Coronary artery (tissue), 2 donors: ENCODE data around the gene CD63.
"Not testable (repeated sequence)": the region's sequence is repeated elsewhere in the genome, so short reads cannot be mapped to it uniquely, and the experiment has no call there.

Experiments used
- DNase-seq: peaks from one replicate; pipeline ENCODE4 v3.0.0-alpha.2; 2017; ENCODE audit warnings: low spot score
- H3K27ac ChIP-seq, 2 donors: fragments of 200-600 bp; sonication (generic); one replicate each; pipeline ENCODE4 v1.5.1; 2016 to 2019
- H3K4me3 ChIP-seq: fragments of 200-600 bp; sonication (generic); 2 replicates; pipeline ENCODE4 v1.5.1; 2016; ENCODE audit warnings: mild to moderate bottlenecking, moderate library complexity
- TF ChIP-seq, protein P1 (sequence below): fragments of 200-600 bp; sonication (generic); IDR thresholded peaks from one replicate; pipeline ENCODE4 v1.5.1; 2019; ENCODE audit warnings: antibody characterized with exemption

The CD63 gene

DNA sequence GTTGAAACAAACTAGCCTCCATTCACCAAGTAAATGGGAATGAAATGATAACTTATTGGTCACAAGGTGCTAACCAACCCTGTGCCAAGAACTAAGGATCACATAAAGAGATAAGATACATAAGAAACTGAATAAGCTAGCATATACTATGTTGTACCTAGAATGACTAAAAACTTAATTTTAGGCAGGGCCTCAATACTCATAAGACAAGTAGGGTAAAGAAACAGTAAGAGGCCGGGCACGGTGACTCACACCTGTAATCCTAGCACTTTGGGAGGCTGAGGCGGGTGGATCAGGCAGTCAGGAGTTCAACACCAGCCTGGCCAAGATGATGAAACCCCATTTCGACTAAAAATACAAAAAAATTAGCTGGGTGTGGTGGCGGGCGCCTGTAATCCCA lies 31.9 kb upstream of the CD63 start:
- Histone ChIP-seq H3K4me3 (no peak overlapping the region), H3K27ac (no peak overlapping the region)
- no peak for DNase-seq
- TF ChIP-seq, protein P1, sequence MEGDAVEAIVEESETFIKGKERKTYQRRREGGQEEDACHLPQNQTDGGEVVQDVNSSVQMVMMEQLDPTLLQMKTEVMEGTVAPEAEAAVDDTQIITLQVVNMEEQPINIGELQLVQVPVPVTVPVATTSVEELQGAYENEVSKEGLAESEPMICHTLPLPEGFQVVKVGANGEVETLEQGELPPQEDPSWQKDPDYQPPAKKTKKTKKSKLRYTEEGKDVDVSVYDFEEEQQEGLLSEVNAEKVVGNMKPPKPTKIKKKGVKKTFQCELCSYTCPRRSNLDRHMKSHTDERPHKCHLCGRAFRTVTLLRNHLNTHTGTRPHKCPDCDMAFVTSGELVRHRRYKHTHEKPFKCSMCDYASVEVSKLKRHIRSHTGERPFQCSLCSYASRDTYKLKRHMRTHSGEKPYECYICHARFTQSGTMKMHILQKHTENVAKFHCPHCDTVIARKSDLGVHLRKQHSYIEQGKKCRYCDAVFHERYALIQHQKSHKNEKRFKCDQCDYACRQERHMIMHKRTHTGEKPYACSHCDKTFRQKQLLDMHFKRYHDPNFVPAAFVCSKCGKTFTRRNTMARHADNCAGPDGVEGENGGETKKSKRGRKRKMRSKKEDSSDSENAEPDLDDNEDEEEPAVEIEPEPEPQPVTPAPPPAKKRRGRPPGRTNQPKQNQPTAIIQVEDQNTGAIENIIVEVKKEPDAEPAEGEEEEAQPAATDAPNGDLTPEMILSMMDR: no peak

DNA sequence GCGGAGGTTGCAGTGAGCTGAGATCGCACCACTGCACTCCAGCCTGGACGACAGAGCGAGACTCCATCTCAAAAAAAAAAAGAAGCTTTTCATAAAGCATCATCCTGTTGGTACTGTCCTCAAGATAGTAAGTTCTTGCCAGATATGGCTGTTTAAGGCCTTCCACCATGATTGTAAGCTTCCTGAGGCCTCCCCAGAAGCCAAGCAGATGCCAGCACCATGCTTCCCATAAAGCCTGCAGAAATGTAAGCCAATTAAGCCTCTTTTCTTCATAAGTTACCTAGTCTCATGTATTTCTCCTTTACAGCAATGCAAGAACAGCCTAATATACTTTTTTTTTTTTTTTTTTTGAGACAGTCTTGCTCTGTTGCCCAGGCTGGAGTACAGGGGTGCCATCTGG lies 29.8 kb upstream of the CD63 start:
- not testable (repeated sequence) for H3K27ac ChIP-seq, DNase-seq, H3K4me3 ChIP-seq

DNA sequence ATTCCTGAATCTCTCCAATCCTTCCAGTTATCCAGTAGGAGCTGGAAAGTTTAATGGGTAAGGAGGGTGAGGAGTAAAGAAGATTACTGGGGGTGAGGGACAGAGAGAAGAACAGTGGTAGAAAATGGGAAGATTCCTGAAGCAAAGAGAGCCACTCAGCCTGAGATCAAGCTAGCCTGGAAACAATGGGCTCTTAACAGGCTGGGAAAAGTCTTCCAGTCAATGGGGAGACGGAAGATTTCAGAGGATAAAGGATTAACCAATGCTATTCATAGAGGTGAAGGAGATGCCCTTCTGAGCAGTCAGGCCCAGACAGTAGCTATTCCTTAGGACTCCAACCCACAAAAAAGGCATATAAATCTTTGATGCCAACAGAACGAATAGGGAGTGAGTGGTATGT lies 28.9 kb upstream of the CD63 start:
- DNase-seq: no peak
- Histone ChIP-seq H3K27ac (no peak overlapping the region), H3K4me3 (no peak overlapping the region)
- TF ChIP-seq, protein P1: no peak

DNA sequence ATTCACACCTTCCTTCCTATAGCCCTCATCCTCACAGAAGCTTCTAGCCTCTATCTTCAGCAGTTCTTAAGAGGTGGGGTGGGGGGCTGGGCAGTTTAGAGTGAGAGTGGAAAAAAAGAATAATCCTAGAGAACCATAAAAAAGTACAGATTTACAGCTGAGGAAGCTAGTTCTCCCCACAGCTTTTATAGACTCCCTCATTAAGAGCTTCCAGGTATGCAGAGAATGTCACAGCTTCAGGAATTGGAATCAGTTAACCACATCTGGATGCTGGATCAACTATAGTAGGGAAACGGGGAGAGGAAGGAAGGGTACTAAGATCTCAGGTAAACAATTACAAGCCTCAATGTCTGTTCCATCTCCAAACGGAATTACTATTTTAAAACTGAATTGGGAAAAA lies 26.4 kb upstream of the CD63 start:
- TF ChIP-seq, protein P1: no peak
- no peak for DNase-seq
- Histone ChIP-seq H3K27ac (no peak overlapping the region), H3K4me3 (no peak overlapping the region)

DNA sequence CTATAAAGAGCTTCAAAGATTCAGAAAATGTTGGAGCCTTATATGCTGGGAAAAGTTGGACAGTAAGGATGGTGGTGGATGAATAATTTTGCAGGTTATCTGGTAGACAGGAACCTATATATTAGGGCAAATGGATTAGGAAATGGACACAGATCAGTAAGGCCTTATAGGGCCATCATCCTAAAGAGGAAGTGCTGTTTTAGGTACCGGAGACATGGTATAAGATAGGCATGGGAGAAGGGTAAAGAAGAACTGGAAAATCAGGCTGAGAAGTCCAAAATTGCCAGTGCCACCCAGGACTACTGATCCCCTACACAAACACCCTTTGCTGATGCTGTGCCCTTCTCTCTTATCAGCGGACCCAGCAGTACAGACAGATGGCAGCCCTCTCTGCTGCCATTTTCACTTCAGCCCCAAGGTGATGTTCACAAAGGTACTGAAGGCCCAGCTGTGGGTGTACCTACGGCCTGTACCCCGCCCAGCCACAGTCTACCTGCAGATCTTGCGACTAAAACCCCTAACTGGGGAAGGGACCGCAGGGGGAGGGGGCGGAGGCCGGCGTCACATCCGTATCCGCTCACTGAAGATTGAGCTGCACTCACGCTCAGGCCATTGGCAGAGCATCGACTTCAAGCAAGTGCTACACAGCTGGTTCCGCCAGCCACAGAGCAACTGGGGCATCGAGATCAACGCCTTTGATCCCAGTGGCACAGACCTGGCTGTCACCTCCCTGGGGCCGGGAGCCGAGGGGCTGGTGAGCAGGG lies 19.6 kb upstream of the CD63 start:
- Histone ChIP-seq H3K4me3 (no peak overlapping the region), H3K27ac (no peak overlapping the region)
- DNase-seq: no peak
- TF ChIP-seq, protein P1: no peak

DNA sequence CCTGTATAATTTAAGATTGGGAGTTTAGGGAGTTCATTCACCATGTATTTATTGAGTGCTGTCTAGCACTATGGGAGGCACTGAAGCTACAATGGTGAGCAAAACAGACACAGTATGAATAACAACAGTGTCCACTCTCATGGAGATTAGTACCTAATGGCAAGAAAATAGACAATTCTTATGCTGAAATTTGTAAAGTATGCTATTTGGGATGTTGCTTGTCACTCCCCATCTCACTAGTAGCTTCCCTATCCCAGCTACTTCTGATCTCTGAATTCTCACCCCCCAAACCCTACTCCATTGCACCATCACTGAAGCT lies 18.1 kb upstream of the CD63 start:
- Histone ChIP-seq H3K27ac (peak overlapping the region in 1 of 2 donors; percentile 20), H3K4me3 (no peak overlapping the region)
- TF ChIP-seq, protein P1: no peak
- no peak for DNase-seq

DNA sequence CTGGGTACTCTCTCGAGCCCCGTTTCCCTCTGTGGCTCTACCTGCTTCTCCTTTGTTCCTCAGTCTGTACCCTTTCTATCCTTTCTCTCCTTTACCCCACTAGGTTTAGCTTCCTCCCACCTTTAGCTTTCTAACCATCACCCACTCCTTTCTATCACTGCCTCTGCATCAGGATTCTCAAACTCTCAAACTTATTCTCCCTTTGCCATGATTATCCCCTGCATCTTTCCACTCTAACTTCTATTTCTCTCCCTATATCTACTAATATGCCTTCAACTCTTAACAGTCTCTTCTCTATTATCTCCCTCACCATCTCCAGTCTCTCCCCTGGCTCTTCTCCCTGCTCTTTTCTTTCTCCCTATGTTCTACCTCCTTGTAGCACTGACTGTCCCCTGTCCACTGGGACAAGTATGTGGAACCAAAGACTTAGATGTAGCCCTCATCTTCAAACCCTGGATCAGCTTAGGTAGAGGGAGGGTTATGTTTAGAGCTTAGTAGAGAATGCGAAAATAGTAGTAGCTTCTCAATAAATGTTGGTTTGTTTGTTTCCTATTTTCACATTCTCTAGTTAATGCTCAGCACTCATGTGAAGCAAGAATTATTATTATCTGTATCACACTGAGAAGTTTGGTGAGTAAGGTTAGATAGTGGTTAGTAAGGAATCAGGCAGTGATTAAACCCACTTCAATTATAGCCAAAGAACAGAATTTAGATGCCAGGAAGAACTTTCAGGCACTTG lies 17.5 kb upstream of the CD63 start:
- no peak for DNase-seq
- H3K27ac ChIP-seq: peak overlapping the region; percentile 25 to 68
- TF ChIP-seq, protein P1: no peak
- no peak overlapping the region for H3K4me3 ChIP-seq
